ENCODE data around the gene TBX19. TPM values are rescaled to one million over a fixed set of nuclear protein-coding genes. Genes with fewer than 3 reads are reported as not detected.

TBX19 gene
- total RNA-seq, 1 donor from 2014 or later: 3.1 TPM

GRCh38 chr1:168316142-168316541 is 35.5 kb downstream of the TBX19 start:
- H3K27me3 ChIP-seq (ENCODE audit: low read depth): no peaks in the 10 kb centered on the region
- DNase-seq (no peak), ATAC-seq (no peak)
- TF ChIP-seq CTCF (IDR thresholded peaks at IDR 0.05): no peak
- intact Hi-C loops (cut with DNase I): no loop called here
- H3K36me3 ChIP-seq: no peaks in the 10 kb centered on the region
- H3K27ac ChIP-seq: no peak overlapping the region
- H3K9me3 ChIP-seq: no peaks in the 10 kb centered on the region
- no peaks in the 10 kb centered on the region for H3K4me1 ChIP-seq
- no peak overlapping the region for H3K4me3 ChIP-seq

GRCh38 chr1:168317309-168317708 is 36.6 kb downstream of the TBX19 start:
- H3K9me3 ChIP-seq: no peaks in the 10 kb centered on the region
- ATAC-seq: no peak
- no peak overlapping the region for H3K27ac ChIP-seq
- no peaks in the 10 kb centered on the region for H3K27me3 ChIP-seq (ENCODE audit: low read depth)
- DNase-seq: no peak
- H3K4me1 ChIP-seq: no peaks in the 10 kb centered on the region
- no peaks in the 10 kb centered on the region for H3K36me3 ChIP-seq
- no peak overlapping the region for H3K4me3 ChIP-seq
- no peak for TF ChIP-seq CTCF (IDR thresholded peaks at IDR 0.05)
- intact Hi-C loops (cut with DNase I): no loop called here

- no peak for ATAC-seq
- no peak for TF ChIP-seq CTCF (IDR thresholded peaks at IDR 0.05)
- no peak overlapping the region for H3K4me3 ChIP-seq
- H3K27ac ChIP-seq: no peak overlapping the region
- H3K9me3 ChIP-seq: no peaks in the 10 kb centered on the region
- no peaks in the 10 kb centered on the region for H3K27me3 ChIP-seq (ENCODE audit: low read depth)
- H3K4me1 ChIP-seq: no peaks in the 10 kb centered on the region
- H3K36me3 ChIP-seq: no peaks in the 10 kb centered on the region
- intact Hi-C loops (cut with DNase I): no loop called here
- no peak for DNase-seq
Measured at GRCh38 chr1:168319691-168320090, 39.0 kb downstream of the TBX19 start.

- ATAC-seq (no peak), DNase-seq (no peak)
- no peak for TF ChIP-seq CTCF (IDR thresholded peaks at IDR 0.05)
- H3K4me3 ChIP-seq: no peak overlapping the region
- no peaks in the 10 kb centered on the region for H3K4me1 ChIP-seq
- no peaks in the 10 kb centered on the region for H3K36me3 ChIP-seq
- no peak overlapping the region for H3K27ac ChIP-seq
- H3K27me3 ChIP-seq (ENCODE audit: low read depth): no peaks in the 10 kb centered on the region
- intact Hi-C loops (cut with DNase I): no loop called here
- H3K9me3 ChIP-seq: no peaks in the 10 kb centered on the region
Measured at GRCh38 chr1:168320149-168320548, 39.5 kb downstream of the TBX19 start.

GRCh38 chr1:168320800-168321450 is 40.2 kb downstream of the TBX19 start:
- no peak overlapping the region for H3K4me3 ChIP-seq
- DNase-seq: no peak
- no peak overlapping the region for H3K27ac ChIP-seq
- H3K9me3 ChIP-seq: no peaks in the 10 kb centered on the region
- H3K27me3 ChIP-seq (ENCODE audit: low read depth): no peaks in the 10 kb centered on the region
- ATAC-seq: peak; percentile 68 to 77
- intact Hi-C loops (cut with DNase I): no loop called here
- no peak for TF ChIP-seq CTCF (IDR thresholded peaks at IDR 0.05)
- no peaks in the 10 kb centered on the region for H3K4me1 ChIP-seq
- H3K36me3 ChIP-seq: no peaks in the 10 kb centered on the region

Data from lower lobe of right lung (tissue), 2 donors.